OCI-LY3 (cell line): ENCODE measurements around the gene OPRL1.

Experiments used
- H2AFZ ChIP-seq: fragments of 200-600, 300-600 bp; shearing (Covaris generic); 2 replicates; pipeline ENCODE4 v1.6.0; 2014; ENCODE audit warnings: antibody characterized with exemption, low read depth, low read length
- H3K27ac ChIP-seq: fragments of 200-600, 300-600 bp; sonication (generic); 2 replicates; pipeline ENCODE4 v1.5.1; 2014; ENCODE audit warnings: mild to moderate bottlenecking, low read length, moderate library complexity, mixed read lengths
- H3K27me3 ChIP-seq: fragments of 200-600, 300-600 bp; sonication (generic); 2 replicates; pipeline ENCODE4 v1.6.1; 2014; ENCODE audit warnings: low read depth, low read length, mixed read lengths
- H3K36me3 ChIP-seq: fragments of 200-600, 300-600 bp; sonication (generic); replicated peaks from 2 replicates; pipeline ENCODE3; 2014; ENCODE audit warnings: low read depth, low read length, mixed read lengths
- H3K4me1 ChIP-seq: fragments of 300-600, 200-600 bp; sonication (generic); 2 replicates; pipeline ENCODE4 v1.6.1; 2014; ENCODE audit warnings: low read length, mixed read lengths
- H3K4me2 ChIP-seq: fragments of 200-600, 300-600 bp; sonication (generic); 2 replicates; pipeline ENCODE4 v1.6.1; 2014; ENCODE audit warnings: low read length, mixed read lengths
- H3K4me3 ChIP-seq: fragments of 300-600, 200-600 bp; sonication (generic); 2 replicates; pipeline ENCODE4 v1.5.1; 2014; ENCODE audit warnings: antibody characterized with exemption, mild to moderate bottlenecking, low read length, moderate library complexity
- H3K79me2 ChIP-seq: fragments of 300-600, 200-600 bp; shearing (Covaris generic); 2 replicates; pipeline ENCODE4 v1.6.1; 2014; ENCODE audit warnings: mild to moderate bottlenecking, low read length, mixed read lengths
- H3K9ac ChIP-seq: fragments of 300-600, 200-600 bp; shearing (Covaris generic); 2 replicates; pipeline ENCODE4 v1.6.0; 2014; ENCODE audit warnings: mild to moderate bottlenecking, low read length, moderate library complexity
- H3K9me3 ChIP-seq: fragments of 200-600, 300-600 bp; shearing (Covaris generic); 2 replicates; pipeline ENCODE4 v1.6.1; 2014; ENCODE audit warnings: low read length, mixed read lengths; ENCODE audit not compliant: insufficient read depth
- H4K20me1 ChIP-seq: fragments of 200-600, 300-600 bp; sonication (generic); 2 replicates; pipeline ENCODE4 v1.6.1; 2016; ENCODE audit warnings: low read length, mixed read lengths; ENCODE audit not compliant: insufficient read depth
- EZH2phosphoT487 ChIP-seq: fragments of 200-600 bp; shearing (Covaris generic); IDR thresholded peaks from 2 replicates; pipeline ENCODE4 v1.6.1; 2018; ENCODE audit warnings: antibody characterized with exemption, mixed run types, low read depth
- TF ChIP-seq, protein P1 (sequence below): fragments of 200-600, 300-600 bp; sonication (generic); IDR thresholded peaks from 2 replicates; pipeline ENCODE4 v1.5.1; 2014; ENCODE audit warnings: antibody characterized with exemption, low read length, low read depth

OPRL1 gene

GRCh38 chr20:64038224-64038564, 41.7 kb upstream of the OPRL1 start:
- no peaks in the 10 kb centered on the region for H4K20me1 ChIP-seq
- H3K9me3 ChIP-seq = no peaks in the 10 kb centered on the region
- H3K4me3 ChIP-seq = peak overlapping the region; percentile 83
- no peak overlapping the region for H3K27ac ChIP-seq
- peaks cover 53% of the 10 kb centered on the region for H3K4me1 ChIP-seq
- no peaks in the 10 kb centered on the region for H3K79me2 ChIP-seq
- peak overlapping the region; percentile 74; the same call in 1 of the 2 replicates for H3K9ac ChIP-seq
- peak overlapping the region; percentile 93 for H3K4me2 ChIP-seq
- no peaks in the 10 kb centered on the region for H3K27me3 ChIP-seq
- no peak overlapping the region for H2AFZ ChIP-seq
- TF ChIP-seq, protein P1, sequence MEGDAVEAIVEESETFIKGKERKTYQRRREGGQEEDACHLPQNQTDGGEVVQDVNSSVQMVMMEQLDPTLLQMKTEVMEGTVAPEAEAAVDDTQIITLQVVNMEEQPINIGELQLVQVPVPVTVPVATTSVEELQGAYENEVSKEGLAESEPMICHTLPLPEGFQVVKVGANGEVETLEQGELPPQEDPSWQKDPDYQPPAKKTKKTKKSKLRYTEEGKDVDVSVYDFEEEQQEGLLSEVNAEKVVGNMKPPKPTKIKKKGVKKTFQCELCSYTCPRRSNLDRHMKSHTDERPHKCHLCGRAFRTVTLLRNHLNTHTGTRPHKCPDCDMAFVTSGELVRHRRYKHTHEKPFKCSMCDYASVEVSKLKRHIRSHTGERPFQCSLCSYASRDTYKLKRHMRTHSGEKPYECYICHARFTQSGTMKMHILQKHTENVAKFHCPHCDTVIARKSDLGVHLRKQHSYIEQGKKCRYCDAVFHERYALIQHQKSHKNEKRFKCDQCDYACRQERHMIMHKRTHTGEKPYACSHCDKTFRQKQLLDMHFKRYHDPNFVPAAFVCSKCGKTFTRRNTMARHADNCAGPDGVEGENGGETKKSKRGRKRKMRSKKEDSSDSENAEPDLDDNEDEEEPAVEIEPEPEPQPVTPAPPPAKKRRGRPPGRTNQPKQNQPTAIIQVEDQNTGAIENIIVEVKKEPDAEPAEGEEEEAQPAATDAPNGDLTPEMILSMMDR = no peak
- TF ChIP-seq EZH2phosphoT487 = no peak
- no peaks in the 10 kb centered on the region for H3K36me3 ChIP-seq

DNA sequence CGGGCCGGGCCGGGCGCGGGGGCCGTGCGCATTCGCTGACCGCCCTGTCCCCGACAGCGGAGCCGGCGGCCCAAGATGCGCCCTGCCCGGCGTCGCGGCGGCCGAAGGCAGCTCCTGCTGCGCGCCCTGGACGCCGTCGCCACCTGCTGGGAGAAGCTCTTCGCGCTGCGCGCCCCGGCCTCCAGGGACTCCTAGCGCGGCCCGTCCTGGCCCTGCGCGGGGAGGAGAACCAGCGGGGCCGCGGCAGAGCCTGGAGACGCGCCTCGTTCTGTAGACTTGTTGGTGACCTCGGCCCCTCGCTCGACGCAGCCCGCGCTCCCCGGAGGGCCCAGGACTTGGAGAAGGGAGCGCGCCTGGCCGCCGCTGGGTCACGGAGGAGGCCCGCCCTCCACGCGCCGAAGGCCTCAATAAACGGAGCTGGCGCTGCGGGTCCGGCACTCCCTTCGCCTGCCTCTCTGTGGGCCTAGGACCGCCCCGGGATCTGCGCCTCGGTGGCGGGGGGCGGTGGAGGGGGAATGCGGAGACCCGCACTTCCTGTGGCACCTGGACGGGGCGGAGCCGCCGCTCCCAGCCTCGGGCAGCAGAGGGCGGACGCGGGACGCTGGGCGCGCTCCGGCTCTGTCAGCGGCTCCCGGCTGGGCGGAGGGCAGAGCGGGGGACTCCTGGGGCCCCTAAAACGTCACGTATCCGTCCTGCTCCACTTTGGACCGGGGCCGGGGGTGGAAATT, 41.2 kb upstream of the OPRL1 start:
- no peaks in the 10 kb centered on the region for H3K36me3 ChIP-seq
- peak overlapping the region; percentile 67 for H3K27ac ChIP-seq
- H3K9ac ChIP-seq = peak overlapping the region; percentile 74
- H4K20me1 ChIP-seq = no peaks in the 10 kb centered on the region
- peak overlapping the region; percentile 83 for H3K4me3 ChIP-seq
- peak overlapping the region; percentile 93 for H3K4me2 ChIP-seq
- H3K27me3 ChIP-seq = no peaks in the 10 kb centered on the region
- peak overlapping the region; percentile 49; the same call in 1 of the 2 replicates for H2AFZ ChIP-seq
- H3K79me2 ChIP-seq = no peaks in the 10 kb centered on the region
- TF ChIP-seq, protein P1 = peak; percentile 50
- TF ChIP-seq EZH2phosphoT487 = no peak
- peaks cover 53% of the 10 kb centered on the region for H3K4me1 ChIP-seq
- no peaks in the 10 kb centered on the region for H3K9me3 ChIP-seq

- Histone ChIP-seq H3K79me2 (no peaks in the 10 kb centered on the region), H3K27ac (peak overlapping the region; percentile 19; the same call in 1 of the 2 replicates), H3K36me3 (no peaks in the 10 kb centered on the region), H4K20me1 (no peaks in the 10 kb centered on the region), H3K4me2 (peak overlapping the region; percentile 93), H3K9ac (peak overlapping the region; percentile 74), H3K9me3 (no peaks in the 10 kb centered on the region), H3K4me1 (peaks cover 53% of the 10 kb centered on the region), H3K4me3 (peak overlapping the region; percentile 83), H2AFZ (0 out of 2 replicates have a peak overlapping the region, but pooled peaks have one; percentile 2), H3K27me3 (no peaks in the 10 kb centered on the region; the same call in 1 of the 2 replicates)
- TF ChIP-seq, protein P1 = no peak
- TF ChIP-seq EZH2phosphoT487 = no peak
These were observed 40.4 kb upstream of the OPRL1 start for GRCh38 chr20:64039293-64040160.
